Tibial artery (tissue), 4 donors: Measurements from ENCODE around the gene ORC4.
A peak's percentile ranks its signal among the peaks of the same experiment; 100 is the strongest.

Experiments
- DNase-seq, 2 donors: peaks; one replicate each; pipeline ENCODE4 v3.0.0-alpha.2; 2019
- H3K27ac ChIP-seq, 2 donors: fragments of 200-600 bp; sonication (generic) in 1 of 2; 1 replicate in 1 of 2; 2 replicates in 1 of 2; pipeline ENCODE4 v1.5.1; 2018 to 2019; ENCODE audit warnings: mild to moderate bottlenecking in 1 of 2
- H3K27me3 ChIP-seq, 2 donors: fragments of 200-600 bp; sonication (generic) in 1 of 2; one replicate each; pipeline versions ENCODE4 v1.5.1 to v1.6.0; 2016 to 2019
- H3K36me3 ChIP-seq, 3 donors: fragments of 200-600 bp; sonication (generic) in 2 of 3; one replicate each; pipeline ENCODE4 v1.5.1; 2016 to 2019; ENCODE audit warnings: mild to moderate bottlenecking in 2 of 3
- H3K4me1 ChIP-seq, 4 donors: fragments of 200-600 bp; sonication (generic) in 2 of 4; 1 replicate in 3 of 4; 2 replicates in 1 of 4; pipeline ENCODE4 v1.5.1; 2016 to 2019
- H3K4me3 ChIP-seq, 2 donors: fragments of 200-600 bp; sonication (generic) in 1 of 2; 1 replicate in 1 of 2; 2 replicates in 1 of 2; pipeline ENCODE4 v1.5.1; 2018 to 2019; ENCODE audit warnings: mild to moderate bottlenecking in 2 of 2
- H3K9me3 ChIP-seq, 3 donors: fragments of 200-600 bp; sonication (generic) in 1 of 3; one replicate each; pipeline ENCODE4 v1.5.1; 2016 to 2019
- intact Hi-C: fragments of 100-400 bp; cut with DNase I; formaldehyde crosslinking; loops from one replicate; pipeline ENCODE4 v1.15.0; 2023; ENCODE audit warnings: low total_unique reads
- TF ChIP-seq, protein P1 (sequence below), 2 experiments: fragments of 200-600 bp in 1 of 2; fragments of 450-650 bp in 1 of 2; IDR thresholded peaks; one replicate each; pipeline ENCODE4 v1.5.1; 2017 to 2019; ENCODE audit warnings: antibody characterized with exemption in 2 of 2, mild to moderate bottlenecking in 1 of 2, moderate library complexity in 1 of 2

The ORC4 gene

DNA sequence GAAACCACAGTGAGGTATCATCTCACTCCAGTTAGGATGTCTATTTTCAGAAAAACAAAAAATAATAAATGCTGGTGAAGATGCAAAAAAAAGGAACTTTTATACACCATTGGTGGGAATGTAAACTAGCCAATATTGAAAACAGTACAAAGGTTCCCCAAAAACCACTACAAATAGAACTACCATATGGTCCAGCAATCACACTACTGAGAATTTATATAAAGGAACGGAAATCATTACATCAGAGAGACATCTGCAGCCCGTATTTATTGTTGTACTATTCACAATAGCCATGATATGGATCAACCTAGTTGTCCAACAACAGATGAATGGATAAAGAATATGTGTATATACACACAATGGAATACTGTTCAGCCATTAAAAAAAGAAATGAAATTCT lies 52.0 kb downstream of the ORC4 start:
- Histone ChIP-seq H3K27ac (no peak overlapping the region), H3K9me3 (peaks cover 0 to 4% (median 0%) of the 10 kb centered on the region in 3 donors), H3K36me3 (peaks cover 7 to 11% (median 8%) of the 10 kb centered on the region in 3 donors), H3K27me3 (no peaks in the 10 kb centered on the region), H3K4me3 (no peak overlapping the region), H3K4me1 (no peaks in the 10 kb centered on the region)
- TF ChIP-seq, protein P1, sequence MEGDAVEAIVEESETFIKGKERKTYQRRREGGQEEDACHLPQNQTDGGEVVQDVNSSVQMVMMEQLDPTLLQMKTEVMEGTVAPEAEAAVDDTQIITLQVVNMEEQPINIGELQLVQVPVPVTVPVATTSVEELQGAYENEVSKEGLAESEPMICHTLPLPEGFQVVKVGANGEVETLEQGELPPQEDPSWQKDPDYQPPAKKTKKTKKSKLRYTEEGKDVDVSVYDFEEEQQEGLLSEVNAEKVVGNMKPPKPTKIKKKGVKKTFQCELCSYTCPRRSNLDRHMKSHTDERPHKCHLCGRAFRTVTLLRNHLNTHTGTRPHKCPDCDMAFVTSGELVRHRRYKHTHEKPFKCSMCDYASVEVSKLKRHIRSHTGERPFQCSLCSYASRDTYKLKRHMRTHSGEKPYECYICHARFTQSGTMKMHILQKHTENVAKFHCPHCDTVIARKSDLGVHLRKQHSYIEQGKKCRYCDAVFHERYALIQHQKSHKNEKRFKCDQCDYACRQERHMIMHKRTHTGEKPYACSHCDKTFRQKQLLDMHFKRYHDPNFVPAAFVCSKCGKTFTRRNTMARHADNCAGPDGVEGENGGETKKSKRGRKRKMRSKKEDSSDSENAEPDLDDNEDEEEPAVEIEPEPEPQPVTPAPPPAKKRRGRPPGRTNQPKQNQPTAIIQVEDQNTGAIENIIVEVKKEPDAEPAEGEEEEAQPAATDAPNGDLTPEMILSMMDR (IDR thresholded peaks at IDR 0.05), result no peak
- intact Hi-C loops, result no loop called here
- DNase-seq, result no peak

DNA sequence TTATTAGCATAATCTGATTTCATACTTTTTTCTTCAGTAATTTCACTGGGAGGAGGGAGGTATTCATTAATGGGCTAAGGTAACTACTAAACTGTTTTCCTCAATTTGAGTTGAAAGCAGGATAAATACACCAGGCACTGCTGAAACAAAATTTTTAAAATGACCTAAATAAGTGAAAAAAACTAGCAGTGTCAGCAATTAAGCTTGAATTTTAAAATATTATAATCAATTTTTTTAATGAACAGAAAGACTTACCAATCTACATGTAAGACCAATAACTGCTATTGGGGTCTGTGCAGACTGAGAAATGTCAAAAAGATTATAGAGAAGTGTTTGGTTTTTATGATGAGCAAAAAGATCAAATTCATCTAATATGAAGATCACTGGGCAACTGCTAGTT lies 68.4 kb downstream of the ORC4 start:
- Histone ChIP-seq H3K4me1 (no peaks in the 10 kb centered on the region), H3K4me3 (no peak overlapping the region), H3K9me3 (no peaks in the 10 kb centered on the region), H3K27ac (no peak overlapping the region), H3K27me3 (no peaks in the 10 kb centered on the region), H3K36me3 (peaks cover 5 to 32% (median 29%) of the 10 kb centered on the region in 3 donors)
- DNase-seq, result no peak
- TF ChIP-seq, protein P1 (IDR thresholded peaks at IDR 0.05), result no peak
- intact Hi-C loops, result no loop called here

DNA sequence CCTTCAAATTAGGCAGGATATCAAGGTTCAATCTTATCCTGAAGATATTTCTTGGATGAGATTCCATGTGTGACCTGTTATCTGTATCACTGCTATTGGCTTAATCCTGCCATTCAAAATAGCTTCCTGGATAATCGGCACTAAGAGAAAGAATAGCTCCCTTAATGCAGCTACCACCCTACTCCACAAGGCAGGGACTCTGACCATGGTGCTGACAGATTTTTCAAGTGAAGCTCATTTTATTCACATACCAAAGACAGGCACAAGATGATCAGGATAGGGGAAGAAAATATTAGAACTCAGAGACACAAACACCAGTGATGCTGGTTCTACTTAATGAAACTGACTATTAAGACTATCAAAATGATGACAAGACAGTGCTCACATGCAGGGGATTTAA lies 74.9 kb downstream of the ORC4 start:
- TF ChIP-seq, protein P1 (IDR thresholded peaks at IDR 0.05), result no peak
- Histone ChIP-seq H3K36me3 (peaks cover 9 to 18% (median 14%) of the 10 kb centered on the region in 3 donors), H3K9me3 (no peaks in the 10 kb centered on the region), H3K27ac (no peak overlapping the region), H3K27me3 (no peaks in the 10 kb centered on the region), H3K4me1 (no peaks in the 10 kb centered on the region), H3K4me3 (no peak overlapping the region)
- intact Hi-C loops, result no loop called here
- DNase-seq, result no peak

DNA sequence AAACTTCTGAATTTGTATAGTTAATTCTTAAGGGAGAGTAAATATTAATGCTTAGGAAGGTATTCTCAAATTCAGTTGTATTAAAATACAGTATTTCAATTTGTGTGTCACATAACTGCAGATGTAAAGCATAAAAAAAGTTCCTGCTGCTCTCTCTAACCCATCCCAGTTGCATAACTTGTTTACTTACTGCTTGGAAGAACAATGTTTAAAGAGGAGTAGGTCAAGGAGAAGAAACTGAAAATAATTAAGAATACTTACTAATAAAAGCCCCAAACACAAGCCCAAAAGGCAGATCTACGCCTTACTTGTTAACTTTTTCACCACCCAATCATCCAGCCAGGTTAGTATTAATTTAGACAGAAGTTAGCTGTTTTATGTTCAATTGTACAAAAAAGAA lies 81.2 kb downstream of the ORC4 start:
- Histone ChIP-seq H3K27me3 (no peaks in the 10 kb centered on the region), H3K9me3 (no peaks in the 10 kb centered on the region), H3K27ac (no peak overlapping the region), H3K36me3 (peaks cover 21 to 32% (median 26%) of the 10 kb centered on the region in 3 donors), H3K4me1 (no peaks in the 10 kb centered on the region), H3K4me3 (no peak overlapping the region)
- DNase-seq, result no peak
- intact Hi-C loops, result loop anchor here (5.0 to 10.0 kb wide), 2 partner anchors 568 to 1045 kb away; no protein-coding TSS in a partner anchor
- TF ChIP-seq, protein P1 (IDR thresholded peaks at IDR 0.05), result no peak

DNA sequence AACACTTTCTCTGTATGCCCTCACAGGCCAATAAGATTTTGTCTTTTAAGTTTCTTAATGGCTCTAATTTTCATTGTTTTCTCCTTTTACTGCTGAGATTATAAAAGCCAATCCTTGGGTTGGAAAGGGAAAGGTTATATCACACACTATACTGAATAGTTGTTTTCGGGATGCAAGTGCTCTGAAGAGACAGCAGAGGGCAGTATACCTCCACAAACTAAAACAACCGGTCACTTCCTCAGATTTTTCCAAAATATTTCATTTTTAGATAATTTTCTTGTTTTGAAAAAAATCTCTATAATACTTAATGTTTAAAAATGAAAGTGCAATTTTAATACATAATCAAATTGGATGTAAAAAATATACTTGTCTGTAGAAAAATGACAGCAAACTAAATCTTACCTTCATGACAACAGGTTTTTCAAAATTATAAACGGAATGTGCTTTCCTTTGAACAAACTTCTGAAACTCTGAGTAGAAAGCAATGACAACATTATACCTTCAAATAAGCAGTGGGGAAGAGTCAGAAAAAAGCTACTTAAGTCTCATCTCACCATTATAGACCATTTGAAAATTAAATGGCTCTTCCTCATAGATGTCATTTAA lies 82.7 kb downstream of the ORC4 start:
- TF ChIP-seq, protein P1 (IDR thresholded peaks at IDR 0.05), result peak; percentile 74 to 84
- Histone ChIP-seq H3K27me3 (no peaks in the 10 kb centered on the region), H3K9me3 (no peaks in the 10 kb centered on the region), H3K36me3 (peaks cover 25 to 38% (median 33%) of the 10 kb centered on the region in 3 donors), H3K4me1 (no peaks in the 10 kb centered on the region), H3K4me3 (no peak overlapping the region), H3K27ac (no peak overlapping the region)
- intact Hi-C loops, result loop anchor here (5.0 to 10.0 kb wide), 2 partner anchors 569 to 1047 kb away; no protein-coding TSS in a partner anchor
- DNase-seq, result no peak
